ENCODE data around the gene PPIB. TPM values are rescaled to one million over a fixed set of nuclear protein-coding genes. Genes with fewer than 3 reads are reported as not detected.
A peak's percentile ranks its signal among the peaks of the same experiment; 100 is the strongest.

Gene PPIB
- total RNA-seq, 5 donors from 2014 or later (not counting 1 experiment from before 2014, with no cell fraction given) = 169 to 260 (median 217) TPM

DNA sequence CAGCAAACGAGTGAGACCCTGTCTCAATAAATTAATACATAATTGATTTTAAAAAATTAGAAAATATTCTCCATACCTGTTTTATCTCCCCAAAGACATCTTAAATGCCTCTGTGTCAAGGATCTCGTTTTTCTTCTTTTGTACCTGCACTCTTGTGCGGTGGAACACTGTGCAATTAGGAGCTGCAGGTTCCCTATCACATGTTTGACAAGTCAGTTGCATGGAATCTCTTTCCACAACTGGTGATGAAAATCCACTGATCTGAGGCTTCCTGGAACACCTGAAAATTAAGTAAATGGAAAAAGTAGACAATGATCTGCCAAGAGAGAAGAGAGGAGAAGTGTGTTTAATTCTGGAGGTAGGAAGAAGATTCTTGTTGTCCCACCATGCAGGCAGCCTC, 14.2 kb downstream of the PPIB start:
- Mint-ChIP-seq H3K4me1 (peaks cover 26 to 28% (median 27%) of the 10 kb centered on the region in 3 donors), H3K9me3 (no peaks in the 10 kb centered on the region), H3K4me3 (no peak overlapping the region), H3K27ac (peak overlapping the region; percentile 0 to 29), H3K27me3 (peaks cover 6 to 14% of the 10 kb centered on the region in 2 donors), H3K36me3 (peaks cover 10% of the 10 kb centered on the region)
- peaks cover 11 to 12% of the 10 kb centered on the region in 2 donors for H3K36me3 ChIP-seq (ENCODE audit: control insufficient read depth in 2 of 2, extremely low read depth in 1 of 2, insufficient read depth in 1 of 2, low read length in 1 of 2)
- no peaks in the 10 kb centered on the region for H3K9me3 ChIP-seq
- no peak overlapping the region for H3K27ac ChIP-seq (ENCODE audit: low read length)
- H3K27me3 ChIP-seq (replicated peaks in 1 of 2; ENCODE audit: control insufficient read depth in 2 of 2, extremely low read depth in 1 of 2, insufficient read depth in 2 of 2, low read length in 1 of 2) = peaks cover 0 to 33% of the 10 kb centered on the region in 2 experiments
- DNase-seq (no peak), ATAC-seq (replicated peaks in 1 of 4) (no peak)
- ChIA-PET CTCF (interaction anchor here in 1 of 2 donors (0.5 kb wide), 1 partner anchor 1719 kb away, joined by 3 read pairs; no protein-coding TSS in a partner anchor), POLR2A (no interaction called here)
- peaks cover 7 to 38% of the 10 kb centered on the region in 2 experiments for H3K4me1 ChIP-seq (ENCODE audit: control insufficient read depth in 1 of 2, extremely low read depth in 1 of 2, insufficient read depth in 2 of 2, low read length in 2 of 2)
- no peak overlapping the region for H3K4me3 ChIP-seq (ENCODE audit: control insufficient read depth in 1 of 2, extremely low read depth in 1 of 2, low read length in 1 of 2)
- WGBS (ENCODE audit: insufficient coverage) = 89% methylated on average over 2 of the region's 3 CpGs

GRCh38 chr15:64148168-64148567, 14.7 kb downstream of the PPIB start:
- WGBS (ENCODE audit: insufficient coverage) = 100% methylated on average over 2 of the region's 7 CpGs
- Histone ChIP-seq H3K4me1 (ENCODE audit: control insufficient read depth in 1 of 2, extremely low read depth in 1 of 2, insufficient read depth in 2 of 2, low read length in 2 of 2) (peaks cover 5 to 34% of the 10 kb centered on the region in 2 experiments), H3K9me3 (no peaks in the 10 kb centered on the region), H3K36me3 (ENCODE audit: control insufficient read depth in 2 of 2, extremely low read depth in 1 of 2, insufficient read depth in 1 of 2, low read length in 1 of 2) (peaks cover 14 to 15% of the 10 kb centered on the region in 2 donors), H3K4me3 (ENCODE audit: control insufficient read depth in 1 of 2, extremely low read depth in 1 of 2, low read length in 1 of 2) (no peak overlapping the region), H3K27ac (ENCODE audit: low read length) (no peak overlapping the region), H3K27me3 (replicated peaks in 1 of 2; ENCODE audit: control insufficient read depth in 2 of 2, extremely low read depth in 1 of 2, insufficient read depth in 2 of 2, low read length in 1 of 2) (peaks cover 0 to 29% of the 10 kb centered on the region in 2 experiments)
- no peak overlapping the region for H3K4me3 Mint-ChIP-seq
- peaks cover 3 to 12% of the 10 kb centered on the region in 2 donors for H3K27me3 Mint-ChIP-seq
- H3K9me3 Mint-ChIP-seq = no peaks in the 10 kb centered on the region
- peaks cover 10% of the 10 kb centered on the region for H3K36me3 Mint-ChIP-seq
- peaks cover 22 to 24% (median 23%) of the 10 kb centered on the region in 3 donors for H3K4me1 Mint-ChIP-seq
- DNase-seq = no peak
- CTCF ChIA-PET = no interaction called here
- H3K27ac Mint-ChIP-seq = no peak overlapping the region
- no peak for ATAC-seq (replicated peaks in 1 of 4)
- POLR2A ChIA-PET = no interaction called here

GRCh38 chr15:64146885-64147681, 15.7 kb downstream of the PPIB start:
- peaks cover 2 to 24% of the 10 kb centered on the region in 2 experiments for H3K4me1 ChIP-seq (ENCODE audit: control insufficient read depth in 1 of 2, extremely low read depth in 1 of 2, insufficient read depth in 2 of 2, low read length in 2 of 2)
- CTCF ChIA-PET = no interaction called here

DNA sequence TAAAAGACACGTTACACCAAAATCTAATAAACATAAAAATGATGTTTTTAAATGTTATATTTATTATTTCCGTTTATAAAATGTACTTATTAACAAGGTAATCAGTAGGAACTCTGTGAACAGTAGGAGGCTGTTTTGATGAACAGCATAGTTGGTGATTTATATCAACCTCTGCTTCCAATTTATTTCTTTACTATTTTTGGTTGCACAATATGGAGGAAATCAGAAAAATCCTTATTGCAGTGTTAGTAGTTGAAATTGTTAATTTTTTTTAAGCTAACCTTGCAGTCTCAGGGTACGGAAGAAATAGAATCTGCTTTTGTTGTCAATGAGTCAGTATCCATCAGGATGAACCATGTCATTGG, 16.3 kb downstream of the PPIB start:
- Mint-ChIP-seq H3K4me3 (no peak overlapping the region), H3K36me3 (peaks cover 16% of the 10 kb centered on the region), H3K9me3 (no peaks in the 10 kb centered on the region), H3K4me1 (peaks cover 15 to 16% (median 16%) of the 10 kb centered on the region in 3 donors), H3K27ac (no peak overlapping the region), H3K27me3 (peaks cover 3 to 4% of the 10 kb centered on the region in 2 donors)
- no peak for DNase-seq
- peaks cover 0 to 13% of the 10 kb centered on the region in 2 experiments for H3K27me3 ChIP-seq (replicated peaks in 1 of 2; ENCODE audit: control insufficient read depth in 2 of 2, extremely low read depth in 1 of 2, insufficient read depth in 2 of 2, low read length in 1 of 2)
- ChIA-PET POLR2A (no interaction called here), CTCF (no interaction called here)
- no CpG with 5 or more reads among the region's 3 CpGs for WGBS (ENCODE audit: insufficient coverage)
- no peaks in the 10 kb centered on the region for H3K9me3 ChIP-seq
- peaks cover 0 to 18% of the 10 kb centered on the region in 2 experiments for H3K4me1 ChIP-seq (ENCODE audit: control insufficient read depth in 1 of 2, extremely low read depth in 1 of 2, insufficient read depth in 2 of 2, low read length in 2 of 2)
- ATAC-seq (replicated peaks in 1 of 4) = no peak
- peaks cover 14 to 29% of the 10 kb centered on the region in 2 donors for H3K36me3 ChIP-seq (ENCODE audit: control insufficient read depth in 2 of 2, extremely low read depth in 1 of 2, insufficient read depth in 1 of 2, low read length in 1 of 2)
- H3K27ac ChIP-seq (ENCODE audit: low read length) = no peak overlapping the region
- no peak overlapping the region for H3K4me3 ChIP-seq (ENCODE audit: control insufficient read depth in 1 of 2, extremely low read depth in 1 of 2, low read length in 1 of 2)

More at GRCh38 chr15:64146885-64147681, 15.7 kb downstream of the PPIB start:
- WGBS (ENCODE audit: insufficient coverage) = 97% methylated on average over 20 of the region's 26 CpGs
- Histone ChIP-seq H3K4me3 (ENCODE audit: control insufficient read depth in 1 of 2, extremely low read depth in 1 of 2, low read length in 1 of 2) (no peak overlapping the region), H3K36me3 (ENCODE audit: control insufficient read depth in 2 of 2, extremely low read depth in 1 of 2, insufficient read depth in 1 of 2, low read length in 1 of 2) (peaks cover 14 to 25% of the 10 kb centered on the region in 2 donors), H3K9me3 (no peaks in the 10 kb centered on the region), H3K27ac (ENCODE audit: low read length) (no peak overlapping the region), H3K27me3 (replicated peaks in 1 of 2; ENCODE audit: control insufficient read depth in 2 of 2, extremely low read depth in 1 of 2, insufficient read depth in 2 of 2, low read length in 1 of 2) (peaks cover 0 to 19% of the 10 kb centered on the region in 2 experiments)
- DNase-seq (no peak), ATAC-seq (replicated peaks in 1 of 4) (no peak)
- H3K4me3 Mint-ChIP-seq = no peak overlapping the region
- POLR2A ChIA-PET = no interaction called here
- H3K27ac Mint-ChIP-seq = no peak overlapping the region
- peaks cover 3 to 4% of the 10 kb centered on the region in 2 donors for H3K27me3 Mint-ChIP-seq
- peaks cover 16% of the 10 kb centered on the region for H3K36me3 Mint-ChIP-seq
- H3K4me1 Mint-ChIP-seq = peaks cover 15 to 16% (median 16%) of the 10 kb centered on the region in 3 donors
- H3K9me3 Mint-ChIP-seq = no peaks in the 10 kb centered on the region

DNA sequence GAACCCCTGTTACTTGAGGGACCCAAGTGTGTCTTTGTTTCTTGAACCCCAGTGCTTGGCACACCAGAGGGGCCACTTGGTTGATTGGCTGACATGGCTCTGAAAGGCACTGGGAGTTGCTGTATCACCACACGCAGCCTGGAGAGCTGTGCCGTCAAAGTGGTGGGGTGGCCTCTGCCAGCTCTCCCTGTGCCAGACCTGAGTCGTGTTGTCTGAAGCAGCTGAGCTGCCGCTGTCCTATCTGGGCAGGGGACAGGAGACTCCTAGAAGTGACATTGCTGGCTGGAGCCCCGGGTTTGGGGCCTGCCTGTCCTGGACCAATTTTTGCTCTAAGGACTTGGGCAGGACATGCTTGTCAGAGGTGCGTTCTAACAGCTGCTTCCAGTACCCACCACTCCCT, 16.8 kb downstream of the PPIB start:
- Histone ChIP-seq H3K4me1 (ENCODE audit: control insufficient read depth in 1 of 2, extremely low read depth in 1 of 2, insufficient read depth in 2 of 2, low read length in 2 of 2) (peaks cover 0 to 13% of the 10 kb centered on the region in 2 experiments), H3K27ac (ENCODE audit: low read length) (no peak overlapping the region), H3K27me3 (replicated peaks in 1 of 2; ENCODE audit: control insufficient read depth in 2 of 2, extremely low read depth in 1 of 2, insufficient read depth in 2 of 2, low read length in 1 of 2) (peaks cover 0 to 8% of the 10 kb centered on the region in 2 experiments), H3K4me3 (ENCODE audit: control insufficient read depth in 1 of 2, extremely low read depth in 1 of 2, low read length in 1 of 2) (no peak overlapping the region), H3K9me3 (no peaks in the 10 kb centered on the region), H3K36me3 (ENCODE audit: control insufficient read depth in 2 of 2, extremely low read depth in 1 of 2, insufficient read depth in 1 of 2, low read length in 1 of 2) (peaks cover 14 to 33% of the 10 kb centered on the region in 2 donors)
- H3K36me3 Mint-ChIP-seq = peaks cover 20% of the 10 kb centered on the region
- DNase-seq (no peak), ATAC-seq (replicated peaks in 1 of 4) (no peak)
- H3K9me3 Mint-ChIP-seq = no peaks in the 10 kb centered on the region
- H3K4me3 Mint-ChIP-seq = no peak overlapping the region
- 94% methylated on average over 6 of the region's 6 CpGs for WGBS (ENCODE audit: insufficient coverage)
- peaks cover 15% of the 10 kb centered on the region in 3 donors for H3K4me1 Mint-ChIP-seq
- no peak overlapping the region for H3K27ac Mint-ChIP-seq
- CTCF ChIA-PET = no interaction called here
- POLR2A ChIA-PET = no interaction called here
- peaks cover 3% of the 10 kb centered on the region in 2 donors for H3K27me3 Mint-ChIP-seq

DNA sequence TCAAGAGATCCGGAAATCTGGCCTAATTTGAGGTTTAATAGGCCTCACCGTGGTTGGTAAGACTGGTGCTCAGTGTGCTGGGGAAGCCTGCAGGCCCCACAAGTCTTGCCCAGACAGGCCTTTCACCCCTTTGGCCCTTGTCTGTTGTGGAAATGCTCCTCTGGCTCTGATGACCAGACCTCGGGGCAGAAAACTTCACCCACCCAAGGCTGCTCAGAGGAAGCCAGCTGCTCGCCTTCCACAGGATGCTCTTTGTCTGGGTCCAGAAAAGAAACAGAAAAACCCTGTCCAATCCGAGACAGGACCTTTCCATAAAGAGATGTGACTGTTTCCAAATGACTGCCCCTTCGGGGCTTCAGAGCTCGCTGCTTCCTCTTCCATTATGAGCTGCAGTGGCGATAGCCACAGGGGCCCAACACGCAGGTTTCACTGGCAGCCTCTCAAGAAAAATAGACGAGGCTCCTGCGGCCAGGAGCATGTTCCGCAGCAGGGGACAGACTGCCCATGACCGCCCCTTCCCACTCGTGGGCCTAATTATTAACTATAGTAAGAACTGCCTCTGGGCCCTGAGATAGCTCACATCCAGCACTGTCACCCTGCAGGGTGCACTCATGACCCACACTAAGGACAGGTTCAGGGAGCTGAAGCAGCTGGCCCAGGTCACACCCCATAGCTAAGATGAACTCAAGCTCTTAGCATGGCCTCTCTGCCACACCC, 18.1 kb downstream of the PPIB start:
- H3K27me3 Mint-ChIP-seq = no peaks in the 10 kb centered on the region
- WGBS (ENCODE audit: insufficient coverage) = 97% methylated on average over 14 of the region's 14 CpGs
- H3K4me3 Mint-ChIP-seq = no peak overlapping the region
- no peaks in the 10 kb centered on the region for H3K9me3 Mint-ChIP-seq
- Histone ChIP-seq H3K9me3 (no peaks in the 10 kb centered on the region), H3K27ac (ENCODE audit: low read length) (no peak overlapping the region), H3K4me3 (ENCODE audit: control insufficient read depth in 1 of 2, extremely low read depth in 1 of 2, low read length in 1 of 2) (no peak overlapping the region), H3K36me3 (ENCODE audit: control insufficient read depth in 2 of 2, extremely low read depth in 1 of 2, insufficient read depth in 1 of 2, low read length in 1 of 2) (peaks cover 14 to 35% of the 10 kb centered on the region in 2 donors), H3K4me1 (ENCODE audit: control insufficient read depth in 1 of 2, extremely low read depth in 1 of 2, insufficient read depth in 2 of 2, low read length in 2 of 2) (peaks cover 0 to 4% of the 10 kb centered on the region in 2 experiments), H3K27me3 (replicated peaks in 1 of 2; ENCODE audit: control insufficient read depth in 2 of 2, extremely low read depth in 1 of 2, insufficient read depth in 2 of 2, low read length in 1 of 2) (peaks cover 0 to under 1% of the 10 kb centered on the region in 2 experiments)
- ChIA-PET CTCF (interaction anchor here in 1 of 2 donors (0.6 kb wide), 1 partner anchor 9 kb away, joined by 3 read pairs; no protein-coding TSS in a partner anchor), POLR2A (no interaction called here)
- H3K4me1 Mint-ChIP-seq = peaks cover 6 to 7% (median 6%) of the 10 kb centered on the region in 3 donors
- ATAC-seq (replicated peaks in 1 of 4) (peak in 1 of 4 experiments; percentile 36), DNase-seq (no peak)
- H3K27ac Mint-ChIP-seq = no peak overlapping the region
- H3K36me3 Mint-ChIP-seq = peaks cover 28% of the 10 kb centered on the region
